ENCODE data around the gene ADARB2.
"Not testable (repeated sequence)": the region's sequence is repeated elsewhere in the genome, so short reads cannot be mapped to it uniquely, and the experiment has no call there.

ADARB2 gene

DNA sequence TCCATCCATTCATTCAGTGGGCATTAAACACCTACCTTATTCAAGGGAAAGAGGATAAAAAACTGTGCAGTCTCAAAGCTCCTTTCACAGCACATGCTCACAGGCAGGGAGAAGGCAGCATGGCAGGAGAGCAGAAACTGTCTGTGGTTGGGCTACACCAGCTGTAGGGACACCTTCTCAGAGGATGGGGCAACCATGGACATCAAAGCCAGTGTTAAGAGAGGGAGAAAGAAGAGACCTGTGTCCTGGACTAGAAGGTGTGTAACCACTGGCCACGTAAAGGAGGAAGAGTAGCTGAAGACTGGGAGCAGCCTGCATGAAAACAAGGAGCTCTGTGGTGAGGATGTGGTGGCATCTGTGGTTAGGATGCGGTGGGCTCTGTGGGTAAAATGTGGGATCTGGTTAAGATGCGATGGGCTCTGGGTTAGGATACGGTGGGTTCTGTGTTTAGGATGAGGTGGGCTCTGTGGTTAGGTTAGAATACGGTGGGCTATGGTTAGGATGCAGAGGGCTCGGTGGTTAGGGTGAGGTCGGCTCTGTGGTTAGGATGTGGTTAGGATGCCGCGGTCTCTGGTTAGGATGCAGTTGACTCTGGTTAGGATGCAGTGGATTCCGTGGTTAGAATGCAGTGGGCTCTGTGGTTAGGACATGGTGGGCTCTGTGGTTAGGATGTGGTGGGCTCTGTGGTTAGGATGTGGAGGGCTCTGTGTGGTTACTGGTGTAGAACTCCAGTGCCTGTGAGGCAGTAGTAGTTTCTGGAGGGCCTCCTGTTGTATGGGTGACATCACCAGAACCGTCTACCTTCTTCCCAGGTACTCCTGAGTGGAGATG is 483.6 kb downstream of the ADARB2 start:
- Mint-ChIP-seq H3K27me3 (peaks cover 33% of the 10 kb centered on the region), H3K4me3 (no peak overlapping the region), H3K9me3 (peaks cover 8% of the 10 kb centered on the region), H3K4me1 (peaks cover 7% of the 10 kb centered on the region), H3K27ac (no peak overlapping the region), H3K36me3 (peaks cover 2% of the 10 kb centered on the region)
- DNase-seq (ENCODE audit: low spot score in 2 of 2) = no peak
- no peak for ATAC-seq (ENCODE audit: low read depth)

- Mint-ChIP-seq H3K9me3 (peaks cover 6% of the 10 kb centered on the region), H3K36me3 (no peaks in the 10 kb centered on the region), H3K27ac (no peak overlapping the region), H3K4me3 (no peak overlapping the region), H3K4me1 (peaks cover 7% of the 10 kb centered on the region), H3K27me3 (peaks cover 29% of the 10 kb centered on the region)
- DNase-seq (ENCODE audit: low spot score in 2 of 2) (no peak), ATAC-seq (ENCODE audit: low read depth) (no peak)
Observed at GRCh38 chr10:1251769-1252168, 485.6 kb downstream of the ADARB2 start.

DNA sequence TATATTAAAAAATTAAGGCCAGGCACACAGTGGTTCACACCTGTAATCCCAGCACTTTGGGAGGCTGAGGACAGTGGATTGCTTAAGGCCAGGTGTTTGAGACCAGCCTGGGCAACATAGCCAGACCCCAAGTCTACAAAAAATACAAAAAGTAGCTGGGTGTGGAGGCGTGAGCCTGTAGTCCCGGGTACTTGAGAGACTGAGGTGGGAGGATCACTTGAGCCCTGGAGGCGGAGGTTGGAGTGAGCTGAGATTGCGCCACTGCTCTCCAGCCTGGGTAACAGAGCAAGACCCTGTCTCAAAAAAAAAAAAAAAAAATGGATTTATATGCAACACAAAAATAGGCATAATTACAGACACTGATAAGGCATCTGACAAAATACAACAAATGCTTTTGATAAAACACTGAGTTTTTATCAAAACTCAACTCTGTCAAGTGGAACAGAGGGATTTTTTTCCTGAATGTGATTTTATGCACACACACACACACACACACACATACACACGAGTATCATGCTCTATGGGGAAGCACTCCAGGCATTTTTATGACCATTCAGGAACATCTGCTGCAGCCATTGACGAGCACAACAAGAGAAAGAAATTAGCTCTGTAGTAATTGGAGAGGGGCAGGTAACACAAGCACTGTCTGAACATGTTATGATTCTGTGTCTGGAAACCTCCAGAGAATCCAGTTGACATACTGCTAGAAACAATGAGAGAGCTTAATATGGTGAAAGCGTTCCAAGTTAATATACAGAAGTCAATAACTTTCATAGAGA is 488.0 kb downstream of the ADARB2 start:
- Mint-ChIP-seq H3K36me3 (no peaks in the 10 kb centered on the region), H3K9me3 (peaks cover 6% of the 10 kb centered on the region), H3K4me1 (peaks cover 7% of the 10 kb centered on the region), H3K4me3 (no peak overlapping the region), H3K27me3 (peaks cover 29% of the 10 kb centered on the region), H3K27ac (no peak overlapping the region)
- ATAC-seq (ENCODE audit: low read depth) (no peak), DNase-seq (ENCODE audit: low spot score in 2 of 2) (no peak)

DNA sequence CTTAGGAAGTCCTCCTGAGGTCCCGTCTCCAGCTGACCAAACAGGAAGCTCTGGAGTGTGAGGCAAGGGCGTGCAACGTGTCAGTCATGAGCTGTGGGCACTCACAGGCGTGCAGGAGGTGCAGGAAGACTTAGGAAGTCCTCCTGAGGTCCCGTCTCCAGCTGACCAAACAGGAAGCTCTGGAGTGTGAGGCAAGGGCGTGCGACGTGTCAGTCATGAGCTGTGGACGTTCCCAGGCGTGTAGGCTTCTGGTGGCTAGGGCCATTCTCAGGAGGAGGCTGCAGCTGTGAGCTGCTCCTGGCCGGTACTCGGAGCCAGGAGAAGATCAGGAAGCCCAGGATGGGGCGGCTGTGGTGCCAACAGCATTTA is 489.1 kb downstream of the ADARB2 start:
- not testable (repeated sequence) for DNase-seq (ENCODE audit: low spot score in 2 of 2); H3K4me1 Mint-ChIP-seq; H3K36me3 Mint-ChIP-seq; ATAC-seq (ENCODE audit: low read depth); H3K4me3 Mint-ChIP-seq; H3K27ac Mint-ChIP-seq; H3K9me3 Mint-ChIP-seq
- H3K27me3 Mint-ChIP-seq = peaks cover 24% of the 10 kb centered on the region

DNA sequence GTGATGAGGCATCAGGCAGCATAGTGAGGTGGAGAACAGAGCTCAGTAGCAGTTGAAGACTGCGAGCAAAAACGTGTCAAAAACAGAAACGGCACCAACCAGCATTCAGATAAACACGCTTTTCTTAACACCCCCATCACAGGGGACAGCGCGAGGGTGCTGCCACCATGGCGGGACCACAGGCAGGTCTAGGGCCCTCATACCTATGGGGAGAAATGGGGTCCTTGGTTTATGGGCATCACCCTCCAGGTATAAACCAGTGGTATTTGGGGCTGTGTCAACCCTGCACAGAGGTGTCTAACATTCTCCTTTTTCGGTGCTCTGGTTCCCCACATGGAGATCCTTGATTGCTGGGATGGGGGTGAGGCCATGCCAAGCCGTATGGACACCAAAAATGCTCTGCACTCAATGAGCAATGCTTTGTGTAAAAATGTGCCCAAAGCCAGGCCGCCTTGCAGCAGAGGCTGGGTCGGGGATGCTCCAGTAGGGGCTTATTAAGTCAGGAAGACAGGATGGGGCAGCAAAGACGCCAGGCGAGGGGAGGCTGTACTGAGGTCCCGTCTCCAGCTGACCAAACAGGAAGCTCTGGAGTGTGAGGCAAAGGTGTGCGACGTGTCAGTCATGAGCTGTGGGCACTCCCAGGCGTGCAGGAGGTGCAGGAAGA is 489.6 kb downstream of the ADARB2 start:
- Mint-ChIP-seq H3K4me1 (no peaks in the 10 kb centered on the region), H3K36me3 (no peaks in the 10 kb centered on the region), H3K4me3 (no peak overlapping the region), H3K27me3 (peaks cover 25% of the 10 kb centered on the region), H3K9me3 (no peaks in the 10 kb centered on the region), H3K27ac (no peak overlapping the region)
- no peak for DNase-seq (ENCODE audit: low spot score in 2 of 2)
- ATAC-seq (ENCODE audit: low read depth) = no peak

GRCh38 chr10:1244493-1244892 is 492.8 kb downstream of the ADARB2 start:
- peaks cover 2% of the 10 kb centered on the region for H3K9me3 Mint-ChIP-seq
- no peak for ATAC-seq (ENCODE audit: low read depth)

DNA sequence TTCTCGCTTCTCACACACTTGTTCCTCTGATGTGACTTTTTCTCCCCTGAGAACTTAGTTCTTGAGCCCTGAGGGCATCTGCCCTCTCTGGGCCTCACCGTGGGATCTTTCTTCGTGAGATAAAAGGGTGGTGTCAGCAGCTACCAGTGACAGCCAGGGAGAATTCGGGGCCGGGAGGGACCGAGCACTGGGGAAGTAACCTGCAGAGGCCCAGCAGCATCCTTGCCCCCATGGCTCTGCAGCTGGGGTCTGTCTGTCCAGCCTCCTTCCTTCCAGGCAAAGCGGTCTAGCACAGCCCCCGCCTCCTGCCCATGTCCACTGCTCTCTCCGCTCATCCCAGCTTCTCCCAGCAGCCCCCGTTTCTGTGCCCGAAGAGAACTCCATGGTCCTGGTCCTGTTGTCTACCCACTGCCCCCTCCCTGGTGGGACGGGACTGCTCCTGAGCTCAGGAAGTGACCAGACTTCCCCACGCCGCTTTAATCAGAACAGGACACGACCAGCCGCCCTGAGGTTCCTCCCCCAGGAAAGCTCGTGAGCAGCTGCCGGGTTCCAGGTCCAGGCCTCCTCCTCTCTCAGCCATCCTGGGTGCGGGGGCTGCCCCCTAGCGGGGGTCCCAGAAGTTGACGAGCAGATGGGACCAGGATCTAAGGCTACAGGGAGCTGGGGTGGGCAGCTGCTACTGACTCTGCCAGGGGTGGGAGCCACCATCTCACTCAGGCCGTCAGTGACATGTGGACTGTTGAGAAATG is 493.7 kb downstream of the ADARB2 start:
- no peak for ATAC-seq (ENCODE audit: low read depth)

More at GRCh38 chr10:1244493-1244892, 492.8 kb downstream of the ADARB2 start:
- H3K27ac Mint-ChIP-seq = no peak overlapping the region
- peaks cover 5% of the 10 kb centered on the region for H3K4me1 Mint-ChIP-seq
- peaks cover 26% of the 10 kb centered on the region for H3K27me3 Mint-ChIP-seq
- DNase-seq (ENCODE audit: low spot score in 2 of 2) = no peak
- peaks cover 2% of the 10 kb centered on the region for H3K36me3 Mint-ChIP-seq
- no peak overlapping the region for H3K4me3 Mint-ChIP-seq

GRCh38 chr10:1242975-1243374 is 494.4 kb downstream of the ADARB2 start:
- no peak overlapping the region for H3K27ac Mint-ChIP-seq
- H3K36me3 Mint-ChIP-seq = peaks cover 2% of the 10 kb centered on the region
- DNase-seq (ENCODE audit: low spot score in 2 of 2) = no peak
- peaks cover 5% of the 10 kb centered on the region for H3K4me1 Mint-ChIP-seq
- ATAC-seq (ENCODE audit: low read depth) = no peak
- peaks cover 2% of the 10 kb centered on the region for H3K9me3 Mint-ChIP-seq
- peaks cover 24% of the 10 kb centered on the region for H3K27me3 Mint-ChIP-seq
- H3K4me3 Mint-ChIP-seq = no peak overlapping the region

More for the DNA sequence above, 493.7 kb downstream of the ADARB2 start:
- Mint-ChIP-seq H3K9me3 (peaks cover 2% of the 10 kb centered on the region), H3K4me1 (peaks cover 5% of the 10 kb centered on the region), H3K36me3 (peaks cover 2% of the 10 kb centered on the region), H3K4me3 (no peak overlapping the region), H3K27ac (no peak overlapping the region), H3K27me3 (peaks cover 26% of the 10 kb centered on the region)
- no peak for DNase-seq (ENCODE audit: low spot score in 2 of 2)

- H3K27ac Mint-ChIP-seq = no peak overlapping the region
- H3K36me3 Mint-ChIP-seq = peaks cover 2% of the 10 kb centered on the region
- H3K4me1 Mint-ChIP-seq = peaks cover 5% of the 10 kb centered on the region
- peaks cover 2% of the 10 kb centered on the region for H3K9me3 Mint-ChIP-seq
- H3K4me3 Mint-ChIP-seq = peak overlapping the region; percentile 17
- peaks cover 20% of the 10 kb centered on the region for H3K27me3 Mint-ChIP-seq
- ATAC-seq (ENCODE audit: low read depth) (no peak), DNase-seq (ENCODE audit: low spot score in 2 of 2) (no peak)
Observed at GRCh38 chr10:1241973-1242935, 495.1 kb downstream of the ADARB2 start.

GRCh38 chr10:1241322-1241890 is 495.9 kb downstream of the ADARB2 start:
- H3K4me1 Mint-ChIP-seq = peaks cover 5% of the 10 kb centered on the region
- peaks cover 20% of the 10 kb centered on the region for H3K27me3 Mint-ChIP-seq
- DNase-seq (ENCODE audit: low spot score in 2 of 2) (no peak), ATAC-seq (ENCODE audit: low read depth) (no peak)
- H3K4me3 Mint-ChIP-seq = no peak overlapping the region
- H3K36me3 Mint-ChIP-seq = peaks cover 2% of the 10 kb centered on the region
- H3K9me3 Mint-ChIP-seq = peaks cover 2% of the 10 kb centered on the region
- H3K27ac Mint-ChIP-seq = no peak overlapping the region

DNA sequence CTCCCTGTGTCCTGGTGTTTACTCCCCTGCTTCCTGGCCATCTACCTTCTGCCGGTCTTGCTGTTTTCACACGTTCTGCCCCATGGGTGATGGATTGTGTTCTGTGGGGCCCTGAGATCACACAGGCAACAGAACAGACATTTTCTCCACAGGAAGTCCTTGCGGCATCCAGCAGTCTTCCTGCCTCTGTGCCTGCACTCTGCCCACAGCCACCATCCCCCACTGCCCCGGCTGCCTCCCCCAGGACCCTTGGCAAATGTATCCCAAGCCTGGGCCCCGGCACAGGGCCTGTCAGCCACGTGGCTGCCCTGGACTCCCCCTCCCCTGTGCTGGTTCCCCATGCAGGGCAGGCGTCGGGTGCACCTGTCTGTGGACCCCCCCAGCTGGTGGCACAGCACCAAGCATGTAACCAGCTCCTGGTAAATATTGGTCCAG is 497.0 kb downstream of the ADARB2 start:
- DNase-seq (ENCODE audit: low spot score in 2 of 2) (no peak), ATAC-seq (ENCODE audit: low read depth) (no peak)
- Mint-ChIP-seq H3K9me3 (peaks cover 2% of the 10 kb centered on the region), H3K27ac (peak overlapping the region; percentile 92), H3K36me3 (peaks cover 2% of the 10 kb centered on the region), H3K27me3 (peaks cover 20% of the 10 kb centered on the region), H3K4me1 (peaks cover 5% of the 10 kb centered on the region), H3K4me3 (peak overlapping the region; percentile 87)

GRCh38 chr10:1233031-1233430 is 504.3 kb downstream of the ADARB2 start:
- Mint-ChIP-seq H3K27me3 (peaks cover 4% of the 10 kb centered on the region), H3K4me1 (no peaks in the 10 kb centered on the region), H3K4me3 (no peak overlapping the region), H3K36me3 (no peaks in the 10 kb centered on the region), H3K9me3 (no peaks in the 10 kb centered on the region), H3K27ac (no peak overlapping the region)
- no peak for ATAC-seq (ENCODE audit: low read depth)
- DNase-seq (ENCODE audit: low spot score in 2 of 2) = no peak
